ENCODE measurements around the gene RBM28. TPM values are rescaled to one million over a fixed set of nuclear protein-coding genes. Genes with fewer than 3 reads are reported as not detected.

Gene RBM28
- total RNA-seq, 1 experiment from 2014 or later = 71.4 TPM

DNA sequence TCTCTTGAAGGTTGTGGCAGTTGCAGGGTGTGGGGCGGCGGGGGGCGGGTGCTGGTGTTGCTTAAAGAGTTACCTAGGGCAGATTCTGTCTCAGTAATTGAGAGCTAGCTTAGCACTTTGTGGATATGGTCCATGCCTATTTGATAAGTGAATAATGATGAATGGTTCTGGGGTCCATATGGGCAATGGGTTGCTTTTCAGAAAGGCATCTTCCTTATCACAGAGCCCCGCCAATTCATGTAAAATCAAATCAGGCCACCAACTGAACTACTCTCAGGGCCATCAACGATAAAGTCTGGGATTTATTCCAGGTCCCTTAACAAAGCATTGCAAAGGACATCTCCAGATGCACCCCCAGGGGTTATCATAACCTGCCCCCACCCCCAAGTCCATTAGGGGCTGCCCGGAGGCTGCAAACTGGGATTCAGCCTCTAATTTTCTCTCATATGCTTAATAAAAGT, 19.6 kb upstream of the RBM28 start:
- H3K9me3 ChIP-seq = no peaks in the 10 kb centered on the region
- CTCF ChIA-PET = no interaction called here
- POLR2A ChIA-PET = no interaction called here
- TF ChIP-seq, protein P1, sequence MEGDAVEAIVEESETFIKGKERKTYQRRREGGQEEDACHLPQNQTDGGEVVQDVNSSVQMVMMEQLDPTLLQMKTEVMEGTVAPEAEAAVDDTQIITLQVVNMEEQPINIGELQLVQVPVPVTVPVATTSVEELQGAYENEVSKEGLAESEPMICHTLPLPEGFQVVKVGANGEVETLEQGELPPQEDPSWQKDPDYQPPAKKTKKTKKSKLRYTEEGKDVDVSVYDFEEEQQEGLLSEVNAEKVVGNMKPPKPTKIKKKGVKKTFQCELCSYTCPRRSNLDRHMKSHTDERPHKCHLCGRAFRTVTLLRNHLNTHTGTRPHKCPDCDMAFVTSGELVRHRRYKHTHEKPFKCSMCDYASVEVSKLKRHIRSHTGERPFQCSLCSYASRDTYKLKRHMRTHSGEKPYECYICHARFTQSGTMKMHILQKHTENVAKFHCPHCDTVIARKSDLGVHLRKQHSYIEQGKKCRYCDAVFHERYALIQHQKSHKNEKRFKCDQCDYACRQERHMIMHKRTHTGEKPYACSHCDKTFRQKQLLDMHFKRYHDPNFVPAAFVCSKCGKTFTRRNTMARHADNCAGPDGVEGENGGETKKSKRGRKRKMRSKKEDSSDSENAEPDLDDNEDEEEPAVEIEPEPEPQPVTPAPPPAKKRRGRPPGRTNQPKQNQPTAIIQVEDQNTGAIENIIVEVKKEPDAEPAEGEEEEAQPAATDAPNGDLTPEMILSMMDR (IDR thresholded peaks at IDR 0.05; ENCODE audit: insufficient read depth in 1 of 2, low read depth in 1 of 2, low read length in 1 of 2, severe bottlenecking in 1 of 2, unreplicated experiment in 1 of 2) = no peak
- H3K9me3 Mint-ChIP-seq (ENCODE audit: unreplicated experiment) = no peaks in the 10 kb centered on the region
- no peak overlapping the region for H3K4me3 ChIP-seq (ENCODE audit: low read depth, low read length)
- no peak overlapping the region for H3K27ac Mint-ChIP-seq (ENCODE audit: unreplicated experiment)
- H3K27me3 Mint-ChIP-seq (ENCODE audit: insufficient read depth, unreplicated experiment) = peaks cover 31% of the 10 kb centered on the region
- intact Hi-C loops (cut with micrococcal nuclease; ENCODE audit: unreplicated experiment) = no loop called here
- H3K4me1 ChIP-seq = 0 out of 2 replicates have a peak, but pooled peaks cover 5% of the 10 kb centered on the region
- BruUV-seq (replicated peaks) = no TSS peak
- H3K4me3 Mint-ChIP-seq (ENCODE audit: unreplicated experiment) = no peak overlapping the region
- H3K27me3 ChIP-seq (replicated peaks; ENCODE audit: control insufficient read depth, insufficient read depth, low read length) = no peaks in the 10 kb centered on the region; the same call in none of the 2 replicates
- peaks cover 4% of the 10 kb centered on the region for H3K4me1 Mint-ChIP-seq (ENCODE audit: low read depth, unreplicated experiment)
- no peaks in the 10 kb centered on the region for H3K36me3 Mint-ChIP-seq (ENCODE audit: insufficient read depth, unreplicated experiment)
- H3K36me3 ChIP-seq (ENCODE audit: control insufficient read depth, insufficient read depth, low read length) = no peaks in the 10 kb centered on the region
- DNase-seq = no peak

DNA sequence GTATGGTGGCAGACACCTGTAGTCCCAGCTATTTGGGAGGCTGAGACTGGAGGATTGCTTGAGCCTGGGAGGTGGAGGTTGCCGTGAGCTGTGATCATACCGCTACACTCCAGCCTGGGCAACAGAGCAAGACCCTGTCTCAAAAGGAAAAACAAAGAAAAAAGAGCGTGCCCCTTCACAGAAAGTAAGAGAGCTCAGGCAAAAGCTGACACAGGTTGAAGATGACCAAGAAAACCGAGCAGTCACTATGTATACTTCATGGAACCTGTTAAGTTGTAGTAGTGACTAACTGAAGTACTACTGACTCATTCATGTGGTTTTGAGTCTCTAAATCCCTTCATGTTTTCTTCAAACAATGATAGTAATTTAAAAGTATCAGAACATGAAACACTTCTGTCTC, 19.0 kb upstream of the RBM28 start:
- intact Hi-C loops (cut with micrococcal nuclease; ENCODE audit: unreplicated experiment) = no loop called here
- H3K4me3 ChIP-seq (ENCODE audit: low read depth, low read length) = no peak overlapping the region
- no peaks in the 10 kb centered on the region; the same call in none of the 2 replicates for H3K27me3 ChIP-seq (replicated peaks; ENCODE audit: control insufficient read depth, insufficient read depth, low read length)
- Mint-ChIP-seq H3K36me3 (ENCODE audit: insufficient read depth, unreplicated experiment) (no peaks in the 10 kb centered on the region), H3K27me3 (ENCODE audit: insufficient read depth, unreplicated experiment) (peaks cover 31% of the 10 kb centered on the region), H3K9me3 (ENCODE audit: unreplicated experiment) (no peaks in the 10 kb centered on the region), H3K27ac (ENCODE audit: unreplicated experiment) (no peak overlapping the region), H3K4me1 (ENCODE audit: low read depth, unreplicated experiment) (peaks cover 4% of the 10 kb centered on the region), H3K4me3 (ENCODE audit: unreplicated experiment) (peak overlapping the region; percentile 77)
- POLR2A ChIA-PET = no interaction called here
- DNase-seq = no peak
- CTCF ChIA-PET = no interaction called here
- no TSS peak for BruUV-seq (replicated peaks)
- TF ChIP-seq, protein P1 (IDR thresholded peaks at IDR 0.05; ENCODE audit: insufficient read depth in 1 of 2, low read depth in 1 of 2, low read length in 1 of 2, severe bottlenecking in 1 of 2, unreplicated experiment in 1 of 2) = no peak
- no peaks in the 10 kb centered on the region for H3K9me3 ChIP-seq
- H3K4me1 ChIP-seq = 0 out of 2 replicates have a peak, but pooled peaks cover 5% of the 10 kb centered on the region
- no peaks in the 10 kb centered on the region for H3K36me3 ChIP-seq (ENCODE audit: control insufficient read depth, insufficient read depth, low read length)

DNA sequence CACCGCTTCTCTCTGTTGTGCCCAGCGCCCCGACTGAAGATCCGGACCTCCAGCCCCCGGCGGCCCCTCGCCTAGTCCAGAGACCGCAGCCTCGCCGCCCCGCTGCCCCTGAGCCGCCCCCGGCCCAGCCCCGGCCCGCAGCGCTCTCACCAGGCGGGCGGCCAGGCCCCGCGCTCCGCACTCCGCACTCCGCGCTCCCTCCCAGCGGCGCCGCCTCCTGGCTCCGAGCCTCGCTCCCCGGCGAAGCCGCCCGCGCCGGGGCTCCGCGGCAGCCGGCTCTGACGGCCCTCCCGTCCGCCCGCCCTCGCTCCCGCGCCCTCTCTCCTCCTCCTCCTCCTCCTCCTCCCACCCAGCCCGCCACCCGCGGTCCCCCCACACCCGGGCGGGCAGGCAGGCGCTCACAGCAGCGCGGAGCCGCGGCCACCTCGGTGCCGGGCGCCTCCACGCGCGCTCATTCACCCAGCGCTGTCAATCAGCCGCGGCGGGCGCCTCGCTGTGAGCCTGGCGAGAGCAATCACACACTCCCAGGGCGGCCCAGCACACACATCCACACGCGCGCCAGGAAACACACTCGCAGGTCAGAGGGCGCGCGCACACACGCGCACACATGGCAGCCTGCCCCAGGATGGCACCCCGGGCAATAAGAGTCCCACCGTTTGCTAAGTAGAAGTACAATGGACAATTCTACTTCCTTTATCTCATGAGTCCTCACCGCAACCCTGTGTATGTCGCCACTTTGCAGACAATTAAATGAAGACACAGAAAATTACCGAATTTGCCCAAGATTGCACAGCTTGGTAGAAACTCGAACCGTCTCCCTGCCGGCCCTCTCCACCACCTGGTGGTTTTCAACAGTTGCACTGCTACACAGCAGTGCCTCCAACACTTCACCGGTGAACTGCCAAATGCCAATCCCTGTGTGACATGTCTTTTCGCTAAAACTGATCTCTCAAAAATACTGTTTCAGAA, 18.0 kb upstream of the RBM28 start, which contains the start of gene PRRT4:
Gene PRRT4, minus strand, starts transcription at position 280 of the 969 bp plus-strand sequence.
- Mint-ChIP-seq H3K9me3 (ENCODE audit: unreplicated experiment) (no peaks in the 10 kb centered on the region), H3K4me1 (ENCODE audit: low read depth, unreplicated experiment) (peaks cover 4% of the 10 kb centered on the region), H3K36me3 (ENCODE audit: insufficient read depth, unreplicated experiment) (peaks cover 7% of the 10 kb centered on the region), H3K27ac (ENCODE audit: unreplicated experiment) (no peak within 1 kb of the TSS), H3K27me3 (ENCODE audit: insufficient read depth, unreplicated experiment) (peaks cover 28% of the 10 kb centered on the region), H3K4me3 (ENCODE audit: unreplicated experiment) (peak within 1 kb of the TSS; percentile 77)
- ChIA-PET CTCF (no interaction called here), POLR2A (no interaction called here)
- TF ChIP-seq, protein P1 (IDR thresholded peaks at IDR 0.05; ENCODE audit: insufficient read depth in 1 of 2, low read depth in 1 of 2, low read length in 1 of 2, severe bottlenecking in 1 of 2, unreplicated experiment in 1 of 2) = no peak
- peak within 1 kb of the TSS; percentile 42 for H3K4me3 ChIP-seq (ENCODE audit: low read depth, low read length)
- H3K27me3 ChIP-seq (replicated peaks; ENCODE audit: control insufficient read depth, insufficient read depth, low read length) = no peaks in the 10 kb centered on the region; the same call in none of the 2 replicates
- DNase-seq = peak in 1 of 2 experiments; percentile 55
- no peaks in the 10 kb centered on the region for H3K9me3 ChIP-seq
- H3K4me1 ChIP-seq = 0 out of 2 replicates have a peak, but pooled peaks cover 7% of the 10 kb centered on the region
- no peaks in the 10 kb centered on the region for H3K36me3 ChIP-seq (ENCODE audit: control insufficient read depth, insufficient read depth, low read length)
- intact Hi-C loops (cut with micrococcal nuclease; ENCODE audit: unreplicated experiment) = no loop called here
- BruUV-seq (replicated peaks) = no TSS peak

Measured in Caco-2 (cell line).